SU-DHL-6 (cell line): ENCODE measurements around the gene TENM4.

Experiments
- H2AFZ ChIP-seq: fragments of 200-600 bp; sonication (generic); 2 replicates; pipeline ENCODE4 v1.6.1; 2014; ENCODE audit warnings: low read depth, mild to moderate bottlenecking, moderate library complexity, mixed read lengths, antibody characterized with exemption, low read length; ENCODE audit not compliant: severe bottlenecking
- H3F3A ChIP-seq: fragments of 200-600 bp; shearing (Covaris generic); 2 replicates; pipeline ENCODE4 v1.6.0; 2016; ENCODE audit warnings: antibody characterized with exemption, mild to moderate bottlenecking; ENCODE audit not compliant: insufficient read depth
- H3K27ac ChIP-seq: fragments of 200-600 bp; sonication (generic); 2 replicates; pipeline ENCODE4 v1.5.1; 2016; ENCODE audit warnings: low read depth, mild to moderate bottlenecking, low read length, moderate library complexity, mixed read lengths
- H3K27me3 ChIP-seq: fragments of 200-600 bp; sonication (generic), shearing (Covaris generic); 2 replicates; pipeline ENCODE4 v1.6.0; 2014; ENCODE audit warnings: mild to moderate bottlenecking, low read length
- H3K36me3 ChIP-seq: fragments of 200-600 bp; sonication (generic); 2 replicates; pipeline ENCODE4 v1.6.1; 2014; ENCODE audit warnings: mild to moderate bottlenecking, low read length, mixed read lengths
- H3K4me2 ChIP-seq: fragments of 300-600, 200-600 bp; shearing (Covaris generic), sonication (generic); 2 replicates; pipeline ENCODE4 v1.6.0; 2014; ENCODE audit warnings: low read length, low read depth, mild to moderate bottlenecking; ENCODE audit not compliant: poor library complexity, severe bottlenecking
- H3K4me3 ChIP-seq: fragments of 200-600 bp; sonication (generic); 2 replicates; pipeline ENCODE4 v1.5.1; 2014; ENCODE audit warnings: antibody characterized with exemption, low read length, mild to moderate bottlenecking, mixed read lengths; ENCODE audit not compliant: insufficient read depth, poor library complexity, severe bottlenecking
- H3K79me2 ChIP-seq: fragments of 200-600 bp; sonication (generic); 2 replicates; pipeline ENCODE4 v1.6.1; 2014; ENCODE audit warnings: mild to moderate bottlenecking, low read length, moderate library complexity; ENCODE audit not compliant: insufficient read depth
- H3K9ac ChIP-seq: fragments of 200-600 bp; sonication (generic); 2 replicates; pipeline ENCODE4 v1.7.0; 2014; ENCODE audit warnings: mild to moderate bottlenecking, low read length
- H3K9me2 ChIP-seq: fragments of 200-600 bp; sonication (generic); replicated peaks from 2 replicates; pipeline ENCODE4 v1.6.1; 2014; ENCODE audit warnings: low read length; ENCODE audit not compliant: insufficient read depth
- H3K9me3 ChIP-seq: fragments of 200-600 bp; sonication (generic); 2 replicates; pipeline ENCODE4 v1.6.1; 2014; ENCODE audit warnings: low read length, mixed read lengths; ENCODE audit not compliant: insufficient read depth
- H4K20me1 ChIP-seq: fragments of 200-600 bp; sonication (generic); 2 replicates; pipeline ENCODE4 v1.6.1; 2014; ENCODE audit warnings: low read depth, mild to moderate bottlenecking, antibody characterized with exemption, low read length, moderate library complexity, mixed read lengths
- EZH2phosphoT487 ChIP-seq: fragments of 200-600 bp; sonication (generic), shearing (Covaris generic); conservative IDR thresholded peaks from 2 replicates; pipeline ENCODE4 v1.6.1; 2018; ENCODE audit warnings: mild to moderate bottlenecking, antibody characterized with exemption, low read length, moderate library complexity, mixed read lengths
- TF ChIP-seq, protein P1 (sequence below): fragments of 200-600 bp; sonication (generic); IDR thresholded peaks from one replicate; pipeline ENCODE4 v1.5.1; 2017; ENCODE audit warnings: antibody characterized with exemption, mild to moderate bottlenecking, low read length, moderate library complexity; ENCODE audit not compliant: insufficient read depth, poor library complexity, severe bottlenecking

TENM4 gene

GRCh38 chr11:79208126-79208525 is 232.7 kb downstream of the TENM4 start:
- H3K4me2 ChIP-seq: no peak overlapping the region

GRCh38 chr11:79206951-79207350 is 233.9 kb downstream of the TENM4 start:
- Histone ChIP-seq H3F3A (no peaks in the 10 kb centered on the region), H3K9ac (no peak overlapping the region), H3K4me3 (no peak overlapping the region), H2AFZ (no peak overlapping the region), H3K27ac (no peak overlapping the region), H3K27me3 (no peaks in the 10 kb centered on the region), H3K9me3 (no peaks in the 10 kb centered on the region), H3K79me2 (no peaks in the 10 kb centered on the region), H3K9me2 (no peaks in the 10 kb centered on the region), H3K36me3 (no peaks in the 10 kb centered on the region), H4K20me1 (no peaks in the 10 kb centered on the region), H3K4me2 (no peak overlapping the region)
- TF ChIP-seq EZH2phosphoT487: no peak
- TF ChIP-seq, protein P1, sequence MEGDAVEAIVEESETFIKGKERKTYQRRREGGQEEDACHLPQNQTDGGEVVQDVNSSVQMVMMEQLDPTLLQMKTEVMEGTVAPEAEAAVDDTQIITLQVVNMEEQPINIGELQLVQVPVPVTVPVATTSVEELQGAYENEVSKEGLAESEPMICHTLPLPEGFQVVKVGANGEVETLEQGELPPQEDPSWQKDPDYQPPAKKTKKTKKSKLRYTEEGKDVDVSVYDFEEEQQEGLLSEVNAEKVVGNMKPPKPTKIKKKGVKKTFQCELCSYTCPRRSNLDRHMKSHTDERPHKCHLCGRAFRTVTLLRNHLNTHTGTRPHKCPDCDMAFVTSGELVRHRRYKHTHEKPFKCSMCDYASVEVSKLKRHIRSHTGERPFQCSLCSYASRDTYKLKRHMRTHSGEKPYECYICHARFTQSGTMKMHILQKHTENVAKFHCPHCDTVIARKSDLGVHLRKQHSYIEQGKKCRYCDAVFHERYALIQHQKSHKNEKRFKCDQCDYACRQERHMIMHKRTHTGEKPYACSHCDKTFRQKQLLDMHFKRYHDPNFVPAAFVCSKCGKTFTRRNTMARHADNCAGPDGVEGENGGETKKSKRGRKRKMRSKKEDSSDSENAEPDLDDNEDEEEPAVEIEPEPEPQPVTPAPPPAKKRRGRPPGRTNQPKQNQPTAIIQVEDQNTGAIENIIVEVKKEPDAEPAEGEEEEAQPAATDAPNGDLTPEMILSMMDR: no peak

More at GRCh38 chr11:79208126-79208525, 232.7 kb downstream of the TENM4 start:
- Histone ChIP-seq H3K9ac (no peak overlapping the region), H3K9me2 (no peaks in the 10 kb centered on the region), H3K27ac (no peak overlapping the region), H3K9me3 (no peaks in the 10 kb centered on the region), H3K36me3 (no peaks in the 10 kb centered on the region), H3K79me2 (no peaks in the 10 kb centered on the region), H3K4me3 (no peak overlapping the region), H2AFZ (no peak overlapping the region), H4K20me1 (no peaks in the 10 kb centered on the region), H3F3A (no peaks in the 10 kb centered on the region), H3K27me3 (no peaks in the 10 kb centered on the region)
- no peak for TF ChIP-seq EZH2phosphoT487
- TF ChIP-seq, protein P1: no peak

- H3K9me3 ChIP-seq: no peaks in the 10 kb centered on the region
- no peaks in the 10 kb centered on the region for H3K27me3 ChIP-seq
- no peaks in the 10 kb centered on the region for H4K20me1 ChIP-seq
- H2AFZ ChIP-seq: no peak overlapping the region
- no peaks in the 10 kb centered on the region for H3F3A ChIP-seq
- no peak overlapping the region for H3K27ac ChIP-seq
- TF ChIP-seq EZH2phosphoT487: no peak
- TF ChIP-seq, protein P1: no peak
- H3K9ac ChIP-seq: no peak overlapping the region
- H3K4me3 ChIP-seq: no peak overlapping the region
- H3K36me3 ChIP-seq: no peaks in the 10 kb centered on the region
- no peaks in the 10 kb centered on the region for H3K9me2 ChIP-seq
- no peak overlapping the region for H3K4me2 ChIP-seq
- no peaks in the 10 kb centered on the region for H3K79me2 ChIP-seq
Measured at GRCh38 chr11:79205786-79206185, 235.0 kb downstream of the TENM4 start.
